HG03460 (cell line): Measurements from ENCODE around the gene SMOC2.
"Not testable (repeated sequence)": the region's sequence is repeated elsewhere in the genome, so short reads cannot be mapped to it uniquely, and the experiment has no call there.

ENCODE experiments used
- ATAC-seq: cut with Tn5 transposase; IDR thresholded peaks from one replicate; pipeline ENCODE4 v1.9.1; 2021; ENCODE audit not compliant: unreplicated experiment

The SMOC2 gene

DNA sequence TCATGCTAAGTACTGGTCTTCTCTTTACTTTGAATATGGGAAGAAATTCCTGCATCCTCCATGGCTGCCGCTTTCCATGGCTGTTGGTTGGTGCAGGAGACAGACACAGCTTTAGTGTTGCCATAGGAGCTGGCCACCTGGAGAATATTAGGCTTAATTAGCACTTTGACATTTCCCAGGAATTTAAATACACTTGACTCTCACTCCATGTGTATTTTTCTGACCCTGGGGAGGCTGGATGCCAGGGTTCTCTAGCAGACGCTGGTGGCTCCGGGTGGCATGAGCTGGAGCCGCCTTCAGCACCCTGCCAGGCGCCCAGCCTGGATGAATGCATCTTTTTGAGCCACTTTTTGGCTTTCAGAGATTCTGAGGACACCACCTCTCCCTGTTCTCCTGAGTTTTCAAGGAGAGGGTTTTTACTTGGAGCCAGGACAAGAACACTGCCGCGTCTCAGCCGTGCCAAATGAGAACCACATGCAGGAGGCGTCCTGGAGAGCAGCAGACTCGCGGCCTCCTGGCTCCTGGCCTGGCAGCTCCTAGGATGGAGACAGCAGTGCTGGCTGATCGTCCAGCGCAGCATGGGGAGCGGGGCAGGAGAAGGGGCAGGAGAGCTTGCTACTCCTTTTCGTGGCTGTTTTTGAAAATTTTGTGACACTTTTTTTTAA, 258.8 kb downstream of the SMOC2 start:
- ATAC-seq: no peak

- no peak for ATAC-seq
Observed at GRCh38 chr6:168700880-168701279, 259.9 kb downstream of the SMOC2 start.

GRCh38 chr6:168703990-168704389, 263.0 kb downstream of the SMOC2 start:
- no peak for ATAC-seq

DNA sequence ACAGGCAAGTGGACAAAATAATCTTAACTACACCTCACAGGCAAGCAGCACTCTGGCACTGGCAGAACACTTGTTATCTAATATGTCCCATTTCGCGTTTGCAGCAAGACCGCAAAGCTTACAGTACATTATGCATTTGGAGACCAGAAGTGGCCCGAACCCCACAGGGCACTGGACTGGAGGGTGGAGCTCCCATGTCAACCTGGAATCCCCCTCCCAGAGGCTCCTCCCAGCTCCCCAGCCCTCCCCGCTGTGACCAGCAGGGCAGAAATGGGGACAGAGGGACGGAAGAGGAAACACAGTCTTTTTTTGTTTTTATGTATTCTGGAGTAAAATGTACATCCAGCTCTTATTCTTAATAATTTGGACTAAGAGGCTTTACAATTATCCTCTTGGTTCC, 263.7 kb downstream of the SMOC2 start:
- ATAC-seq: no peak

DNA sequence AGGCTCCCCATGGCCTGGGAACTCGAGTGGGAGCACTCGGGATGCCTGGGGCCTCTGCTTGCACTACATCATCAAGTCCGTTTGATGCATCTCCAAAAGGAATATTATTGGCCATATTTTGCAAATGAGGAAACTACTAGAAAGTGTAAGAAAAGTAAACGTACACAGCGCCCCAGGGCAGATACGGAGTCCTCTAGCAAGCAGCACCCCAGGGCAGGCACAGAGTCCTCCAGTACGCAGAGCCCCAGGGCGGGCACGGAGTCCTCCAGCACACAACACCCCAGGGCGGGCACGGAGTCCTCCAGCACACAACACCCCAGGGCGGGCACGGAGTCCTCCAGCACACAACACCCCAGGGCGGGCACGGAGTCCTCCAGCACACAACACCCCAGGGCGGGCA, 264.3 kb downstream of the SMOC2 start:
- not testable (repeated sequence) for ATAC-seq

DNA sequence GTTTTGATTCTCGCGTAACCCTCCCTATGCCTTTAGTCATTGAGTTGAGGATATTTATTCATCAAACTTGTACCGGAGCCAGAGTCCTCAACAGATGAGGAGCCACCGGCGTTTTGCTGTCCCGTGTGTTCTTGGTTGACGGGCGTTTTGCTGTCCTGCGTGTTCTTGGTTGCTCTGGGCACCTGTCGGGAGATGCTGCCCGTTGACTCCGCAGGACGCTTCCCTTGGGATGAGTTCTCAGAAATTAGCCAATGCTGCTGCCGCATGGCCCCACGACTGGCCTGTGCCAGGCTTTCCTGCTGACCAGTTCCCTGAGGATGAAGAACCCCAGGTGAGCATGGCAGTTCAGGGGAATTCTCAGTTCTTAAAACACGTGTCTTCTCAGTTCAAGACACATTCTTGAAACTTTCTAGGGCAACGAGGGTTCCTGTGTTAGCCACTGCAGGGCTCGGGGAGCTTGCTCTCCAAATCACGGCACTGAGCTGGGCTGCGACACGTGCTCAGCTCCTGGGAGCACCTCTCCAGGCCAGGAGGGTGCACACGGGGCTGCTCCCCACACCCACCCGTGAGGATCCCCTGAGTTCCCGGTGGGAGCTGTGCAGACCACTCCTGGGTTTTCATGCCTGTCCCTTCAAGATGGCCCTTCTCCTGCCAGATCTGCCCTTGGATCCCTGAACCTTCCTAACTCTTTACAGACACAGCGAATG, 265.6 kb downstream of the SMOC2 start:
- no peak for ATAC-seq

- no peak for ATAC-seq
Observed at GRCh38 chr6:168708526-168708925, 267.5 kb downstream of the SMOC2 start.

- ATAC-seq: no peak
Observed at GRCh38 chr6:168708984-168709383, 268.0 kb downstream of the SMOC2 start.

GRCh38 chr6:168709390-168709789, 268.4 kb downstream of the SMOC2 start:
- no peak for ATAC-seq

- ATAC-seq: no peak
Observed at GRCh38 chr6:168709991-168710390, 269.0 kb downstream of the SMOC2 start.

GRCh38 chr6:168711049-168711640, 270.2 kb downstream of the SMOC2 start:
- ATAC-seq: no peak

- ATAC-seq: no peak
Observed at GRCh38 chr6:168711666-168712300, 270.8 kb downstream of the SMOC2 start.

DNA sequence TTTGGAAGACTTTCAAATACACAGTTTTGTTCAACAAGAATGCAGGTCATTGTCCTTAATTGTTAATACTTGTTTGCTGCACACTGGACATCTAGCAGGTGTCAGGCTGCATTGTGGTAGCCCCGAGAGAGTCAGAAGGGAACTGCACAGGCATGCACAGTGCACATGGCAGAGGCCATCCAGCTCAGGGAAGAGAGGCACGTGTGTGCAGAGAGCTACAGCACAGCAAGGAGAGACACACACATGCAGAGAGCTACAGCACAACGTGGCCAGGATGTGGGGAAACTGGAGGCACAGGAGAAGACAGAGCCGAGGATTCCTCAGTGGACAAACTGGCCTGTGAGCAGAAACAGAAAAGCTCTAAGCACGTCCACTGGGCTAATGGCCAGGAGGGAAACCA, 272.0 kb downstream of the SMOC2 start:
- ATAC-seq: no peak

DNA sequence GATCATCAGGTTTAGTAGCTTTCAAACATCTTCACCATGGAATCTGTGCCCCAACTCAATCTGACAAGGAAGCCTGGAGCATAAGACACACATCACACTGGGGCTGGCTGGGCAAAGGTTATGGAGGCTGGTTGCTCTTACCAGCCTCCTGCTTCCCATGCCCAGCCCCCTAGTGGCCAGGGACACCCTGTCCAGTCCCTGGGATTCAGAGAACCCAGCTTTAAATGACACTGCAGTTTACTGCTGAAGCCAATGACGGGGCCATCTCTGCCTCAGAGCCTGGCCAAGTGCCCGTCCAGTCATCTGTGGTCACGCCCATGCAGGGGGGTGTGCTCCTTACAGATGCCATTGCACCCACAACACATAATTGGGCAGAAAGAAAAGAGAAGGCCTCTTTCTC, 272.9 kb downstream of the SMOC2 start:
- ATAC-seq: no peak

DNA sequence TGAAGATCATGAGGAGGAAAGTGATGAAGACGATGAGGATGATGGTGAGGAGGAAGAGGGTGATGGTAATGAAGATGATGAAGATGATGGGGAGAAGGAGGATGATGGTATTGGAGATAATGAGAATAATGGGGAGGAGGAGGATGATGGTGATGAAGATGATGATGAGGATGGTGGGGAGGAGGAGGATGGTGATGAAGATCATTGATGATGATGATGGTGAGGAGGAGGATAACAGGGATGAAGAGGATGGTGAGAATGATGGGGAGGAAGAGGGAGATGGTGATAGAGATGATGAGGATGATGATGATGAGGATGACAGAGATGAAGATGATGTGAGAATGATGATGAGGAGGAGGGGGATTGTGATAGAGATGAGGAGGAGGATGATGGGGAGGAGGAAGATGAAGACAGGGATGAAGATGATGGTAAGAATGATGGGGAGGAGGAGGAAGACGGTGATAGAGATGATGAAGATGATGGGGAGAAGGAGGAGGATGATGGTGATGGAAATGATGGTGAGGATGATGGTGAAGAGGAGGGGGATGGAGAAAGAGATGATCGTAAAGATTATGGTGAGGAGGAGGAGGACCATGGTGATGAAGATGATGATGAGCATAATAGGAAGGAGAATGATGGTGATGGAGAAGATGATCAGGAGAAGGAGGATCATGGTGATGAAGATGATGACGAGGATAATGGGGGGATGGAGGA, 273.7 kb downstream of the SMOC2 start:
- no peak for ATAC-seq

DNA sequence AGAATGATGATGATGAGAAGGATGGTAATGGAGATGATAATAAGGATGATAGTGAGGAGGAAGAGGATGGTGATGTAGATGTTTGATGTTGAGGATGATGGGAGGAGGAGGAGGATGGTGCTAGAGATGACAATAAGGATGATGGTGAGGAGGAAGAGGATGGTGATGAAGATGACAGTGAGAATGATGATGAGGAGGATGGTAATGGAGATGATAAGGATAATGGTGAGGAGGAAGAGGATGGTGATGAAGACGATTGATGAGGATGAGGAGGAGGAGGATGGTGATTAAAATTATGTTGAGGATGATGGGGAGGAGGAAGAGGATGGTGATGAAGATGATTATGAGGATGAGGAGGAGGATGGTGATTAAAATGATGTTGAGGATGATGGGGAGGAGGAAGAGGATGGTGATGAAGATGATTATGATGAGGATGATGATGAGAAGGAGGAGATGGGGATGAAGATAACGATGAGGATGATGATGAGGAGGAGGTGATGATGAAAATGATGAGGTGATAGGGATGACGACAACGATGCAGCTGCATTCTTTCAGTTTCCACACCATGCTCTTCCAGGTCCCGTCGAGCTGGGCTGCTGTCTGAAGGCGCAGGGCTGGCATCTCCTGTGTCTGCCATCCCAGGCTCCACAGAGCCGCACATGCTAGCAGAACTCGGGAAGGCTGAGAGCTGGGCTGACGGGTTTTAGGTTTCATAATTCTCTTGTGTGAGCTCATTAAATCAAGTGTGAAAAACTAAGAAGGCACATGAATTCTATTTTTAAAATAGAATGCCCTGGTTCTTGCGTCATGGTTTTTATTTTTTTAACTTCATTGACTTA, 274.9 kb downstream of the SMOC2 start:
- no peak for ATAC-seq

DNA sequence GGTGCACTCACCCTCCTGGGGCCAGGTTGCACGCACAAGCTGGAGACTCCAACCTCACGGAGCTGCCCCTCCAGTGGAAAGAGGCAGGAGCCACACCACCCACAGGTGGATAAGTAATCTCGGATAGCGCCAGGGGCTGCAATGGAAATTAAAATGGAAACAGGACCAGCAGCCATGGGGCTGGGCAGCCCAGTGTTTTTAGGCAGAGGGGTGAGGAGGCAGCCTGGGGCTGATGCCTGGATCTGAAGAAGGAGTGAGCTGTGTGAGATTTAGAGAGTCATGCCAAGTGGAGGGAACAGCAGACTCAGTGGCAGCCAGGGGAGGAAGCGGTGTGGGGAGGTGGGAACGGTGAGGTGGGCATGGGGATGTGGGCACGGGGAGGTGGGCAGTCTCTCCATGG, 275.6 kb downstream of the SMOC2 start:
- no peak for ATAC-seq

DNA sequence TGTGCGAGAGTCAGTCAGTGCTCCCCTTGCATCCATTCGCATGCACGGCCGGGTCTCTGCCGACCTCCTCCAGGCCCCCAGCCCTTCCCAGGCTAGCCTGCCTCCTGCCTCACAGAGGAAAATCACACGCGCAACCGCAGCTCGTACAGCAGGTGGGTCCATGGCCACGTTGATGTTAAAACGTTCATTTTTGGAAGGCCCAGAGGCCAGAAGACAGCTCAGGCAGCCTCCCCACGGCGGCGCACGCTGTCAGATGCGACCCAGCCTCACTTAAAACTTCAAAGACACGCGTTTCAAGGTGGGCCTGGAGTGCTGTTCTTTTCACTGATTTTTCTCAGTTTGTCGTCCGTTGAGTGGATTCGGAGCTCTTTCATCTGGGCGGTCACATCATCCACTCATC, 276.5 kb downstream of the SMOC2 start:
- ATAC-seq: no peak
